Upper lobe of right lung (tissue), 1 donor: ENCODE measurements around the gene IFNK. TPM values are rescaled to one million over a fixed set of nuclear protein-coding genes. Genes with fewer than 3 reads are reported as not detected.

Experiments used
- ATAC-seq: fragments of 200-7000 bp; cut with Tn5 transposase; one replicate; pipeline ENCODE4 v1.9.1; 2020; ENCODE audit warnings: mild to moderate bottlenecking, moderate library complexity
- DNase-seq: peaks from one replicate; pipeline ENCODE4 v3.0.0-alpha.2; 2020
- H3K27ac ChIP-seq: fragments of 200-600 bp; one replicate; pipeline ENCODE4 v1.8.0; 2022
- H3K27me3 ChIP-seq: fragments of 200-600 bp; one replicate; pipeline ENCODE4 v1.8.0; 2022; ENCODE audit warnings: mild to moderate bottlenecking
- H3K36me3 ChIP-seq: fragments of 200-600 bp; one replicate; pipeline ENCODE4 v1.8.0; 2022
- H3K4me1 ChIP-seq: fragments of 200-600 bp; one replicate; pipeline ENCODE4 v1.8.0; 2022
- H3K4me3 ChIP-seq: fragments of 200-600 bp; one replicate; pipeline ENCODE4 v1.8.0; 2022; ENCODE audit warnings: mild to moderate bottlenecking
- H3K9me3 ChIP-seq: fragments of 200-600 bp; one replicate; pipeline ENCODE4 v1.8.0; 2022
- intact Hi-C: fragments of 100-400 bp; cut with DNase I; formaldehyde crosslinking; loops from one replicate; pipeline ENCODE4 v1.11.0; 2022
- total RNA-seq: library from RNA; stranded (reverse); fragmentation: NEBNext Ultra II Directional; extraction: Animal tissue kit (Norgen Biotek cat#: 25700); gene quantifications from one replicate; pipeline ENCODE4 v1.2.1, GENCODE V29; 2021
- TF ChIP-seq, protein P1 (sequence below): fragments of 200-600 bp; IDR thresholded peaks from one replicate; pipeline ENCODE4 v1.8.0; 2022; ENCODE audit warnings: antibody characterized with exemption
- donor health status: DM: no; HTN: yes; CAD: no; lungs with severe emphysema.

Gene IFNK
- total RNA-seq, 1 donor from 2014 or later = not detected

DNA sequence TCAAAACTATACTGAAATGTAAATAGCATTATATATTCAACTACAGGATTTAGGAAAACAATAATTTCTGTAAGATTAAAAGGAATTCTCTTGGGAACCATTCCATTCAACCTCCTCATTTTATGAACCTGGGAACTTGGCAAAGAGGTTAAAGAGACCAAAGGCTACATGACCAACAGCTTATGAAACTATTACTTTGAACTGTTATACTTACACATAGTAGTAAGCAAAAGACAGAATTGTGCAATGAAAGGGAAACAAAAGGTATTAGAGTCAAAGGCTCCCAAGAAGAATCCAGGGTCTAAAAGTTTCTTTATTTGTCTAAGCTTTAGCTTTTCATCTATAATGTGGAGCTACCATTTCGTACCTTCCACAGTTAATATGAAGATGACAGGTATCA lies 42.0 kb downstream of the IFNK start:
- TF ChIP-seq, protein P1, sequence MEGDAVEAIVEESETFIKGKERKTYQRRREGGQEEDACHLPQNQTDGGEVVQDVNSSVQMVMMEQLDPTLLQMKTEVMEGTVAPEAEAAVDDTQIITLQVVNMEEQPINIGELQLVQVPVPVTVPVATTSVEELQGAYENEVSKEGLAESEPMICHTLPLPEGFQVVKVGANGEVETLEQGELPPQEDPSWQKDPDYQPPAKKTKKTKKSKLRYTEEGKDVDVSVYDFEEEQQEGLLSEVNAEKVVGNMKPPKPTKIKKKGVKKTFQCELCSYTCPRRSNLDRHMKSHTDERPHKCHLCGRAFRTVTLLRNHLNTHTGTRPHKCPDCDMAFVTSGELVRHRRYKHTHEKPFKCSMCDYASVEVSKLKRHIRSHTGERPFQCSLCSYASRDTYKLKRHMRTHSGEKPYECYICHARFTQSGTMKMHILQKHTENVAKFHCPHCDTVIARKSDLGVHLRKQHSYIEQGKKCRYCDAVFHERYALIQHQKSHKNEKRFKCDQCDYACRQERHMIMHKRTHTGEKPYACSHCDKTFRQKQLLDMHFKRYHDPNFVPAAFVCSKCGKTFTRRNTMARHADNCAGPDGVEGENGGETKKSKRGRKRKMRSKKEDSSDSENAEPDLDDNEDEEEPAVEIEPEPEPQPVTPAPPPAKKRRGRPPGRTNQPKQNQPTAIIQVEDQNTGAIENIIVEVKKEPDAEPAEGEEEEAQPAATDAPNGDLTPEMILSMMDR = no peak
- intact Hi-C loops = no loop called here
- no peak overlapping the region for H3K27ac ChIP-seq

DNA sequence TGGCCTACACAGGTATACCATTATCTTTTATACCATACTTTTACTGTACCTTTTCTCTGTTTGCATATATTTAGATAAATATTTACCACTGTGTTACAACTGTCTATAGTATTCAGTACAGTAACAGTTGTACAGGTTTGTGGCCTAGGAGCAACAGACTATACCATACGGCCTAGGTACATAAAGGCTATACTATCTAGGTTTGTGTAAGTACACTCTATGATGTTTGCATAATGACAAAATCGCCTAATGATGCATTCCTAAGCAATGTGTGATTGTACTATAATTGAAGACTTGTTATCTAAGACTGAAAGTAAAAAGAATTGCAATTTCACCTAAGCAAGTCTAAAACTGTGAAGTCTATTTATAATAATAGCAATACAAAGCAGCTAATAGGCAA lies 45.3 kb downstream of the IFNK start:
- Histone ChIP-seq H3K9me3 (no peaks in the 10 kb centered on the region), H3K27ac (no peak overlapping the region), H3K27me3 (no peaks in the 10 kb centered on the region), H3K4me3 (no peak overlapping the region), H3K4me1 (peaks cover 13% of the 10 kb centered on the region), H3K36me3 (peaks cover 4% of the 10 kb centered on the region)
- TF ChIP-seq, protein P1 = no peak
- no peak for ATAC-seq
- no peak for DNase-seq
- intact Hi-C loops = no loop called here

More for the DNA sequence above, 42.0 kb downstream of the IFNK start:
- H3K4me3 ChIP-seq = no peak overlapping the region
- ATAC-seq = no peak
- H3K27me3 ChIP-seq = no peaks in the 10 kb centered on the region
- H3K4me1 ChIP-seq = no peaks in the 10 kb centered on the region
- peaks cover 14% of the 10 kb centered on the region for H3K36me3 ChIP-seq
- H3K9me3 ChIP-seq = no peaks in the 10 kb centered on the region
- DNase-seq = no peak

DNA sequence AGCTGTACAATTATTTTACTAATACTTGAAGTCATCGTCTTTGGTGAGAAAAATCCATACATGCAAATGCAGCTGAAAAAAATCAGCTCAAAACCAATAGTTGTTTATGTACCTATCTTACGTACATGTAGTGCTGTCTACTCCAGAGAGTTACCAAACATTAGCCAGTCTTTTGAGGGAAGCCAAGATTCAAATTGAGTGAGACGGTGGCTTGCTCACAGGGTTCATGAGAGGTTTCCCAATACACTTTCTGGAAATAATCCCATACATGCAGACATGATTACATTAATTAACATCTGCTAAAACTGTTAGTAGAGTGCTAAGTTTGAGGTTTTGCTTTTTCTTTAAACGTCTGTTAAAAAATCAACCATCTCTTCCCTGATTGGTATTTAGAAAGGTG lies 46.9 kb downstream of the IFNK start:
- intact Hi-C loops = no loop called here
- Histone ChIP-seq H3K4me3 (no peak overlapping the region), H3K27ac (peak overlapping the region; percentile 99), H3K27me3 (no peaks in the 10 kb centered on the region), H3K9me3 (no peaks in the 10 kb centered on the region), H3K4me1 (peaks cover 15% of the 10 kb centered on the region), H3K36me3 (peaks cover 4% of the 10 kb centered on the region)
- ATAC-seq (no peak), DNase-seq (no peak)
- TF ChIP-seq, protein P1 = no peak

DNA sequence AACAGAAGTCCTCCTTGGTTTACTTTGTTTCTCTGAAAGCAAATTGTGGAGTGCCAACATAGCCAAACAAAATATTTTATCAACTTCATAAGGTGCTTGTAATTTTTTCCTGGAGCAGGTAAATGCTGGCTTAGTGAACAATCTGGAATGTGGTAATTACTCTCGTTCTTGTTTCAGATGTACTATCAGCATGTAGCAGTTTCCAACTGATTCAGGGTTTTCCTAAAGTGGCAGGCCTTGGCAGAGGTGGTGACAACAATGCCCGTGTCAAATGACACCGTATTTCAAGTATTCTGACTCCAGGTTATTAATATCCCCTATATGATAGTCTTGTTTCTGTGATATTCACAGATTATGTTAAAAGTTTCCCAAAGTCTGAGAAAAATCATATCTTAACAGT lies 48.0 kb downstream of the IFNK start:
- intact Hi-C loops = no loop called here
- no peaks in the 10 kb centered on the region for H3K27me3 ChIP-seq
- ATAC-seq (no peak), DNase-seq (no peak)
- H3K27ac ChIP-seq = peak overlapping the region; percentile 99
- no peaks in the 10 kb centered on the region for H3K9me3 ChIP-seq
- H3K4me3 ChIP-seq = peak overlapping the region; percentile 86
- TF ChIP-seq, protein P1 = no peak
- no peaks in the 10 kb centered on the region for H3K36me3 ChIP-seq
- peaks cover 15% of the 10 kb centered on the region for H3K4me1 ChIP-seq

DNA sequence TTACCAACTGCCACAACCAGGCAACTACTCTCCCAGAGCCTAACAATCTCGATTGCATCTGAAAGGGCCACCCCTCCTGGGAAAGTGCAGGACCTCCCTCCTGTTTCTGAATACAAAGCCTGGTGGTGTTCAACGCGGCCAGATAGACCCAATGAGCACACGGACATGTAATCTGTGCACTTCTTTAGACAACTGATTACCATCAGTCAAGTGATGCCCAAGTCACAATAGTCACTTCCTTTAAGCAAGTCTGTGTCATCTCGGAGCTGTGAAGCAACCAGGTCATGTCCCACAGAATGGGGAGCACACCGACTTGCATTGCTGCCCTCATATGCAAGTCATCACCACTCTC lies 48.5 kb downstream of the IFNK start:
- Histone ChIP-seq H3K27ac (peak overlapping the region; percentile 99), H3K9me3 (no peaks in the 10 kb centered on the region), H3K4me1 (peaks cover 15% of the 10 kb centered on the region), H3K4me3 (peak overlapping the region; percentile 86), H3K36me3 (no peaks in the 10 kb centered on the region), H3K27me3 (no peaks in the 10 kb centered on the region)
- intact Hi-C loops = no loop called here
- peak; percentile 65 for ATAC-seq
- TF ChIP-seq, protein P1 = no peak
- DNase-seq = no peak
